Measurements from ENCODE around the gene LIMK1. TPM values are rescaled to one million over a fixed set of nuclear protein-coding genes. Genes with fewer than 3 reads are reported as not detected.

Gene LIMK1
- total RNA-seq, 1 donor from 2014 or later: 65.1 TPM

GRCh38 chr7:74105992-74106391 is 22.4 kb downstream of the LIMK1 start:
- no peak for TF ChIP-seq CTCF (IDR thresholded peaks at IDR 0.05; ENCODE audit: unreplicated experiment)
- Mint-ChIP-seq H3K4me3 (ENCODE audit: low read depth) (no peak overlapping the region), H3K9me3 (ENCODE audit: low read depth) (no peaks in the 10 kb centered on the region), H3K27me3 (no peaks in the 10 kb centered on the region), H3K27ac (no peak overlapping the region), H3K4me1 (ENCODE audit: low read depth) (no peaks in the 10 kb centered on the region), H3K36me3 (ENCODE audit: insufficient read depth) (peaks cover 11% of the 10 kb centered on the region)
- no peak for DNase-seq (ENCODE audit: low spot score, unreplicated experiment)

- no peaks in the 10 kb centered on the region for H3K27me3 Mint-ChIP-seq
- H3K4me3 Mint-ChIP-seq (ENCODE audit: low read depth): no peak overlapping the region
- no peak for TF ChIP-seq CTCF (IDR thresholded peaks at IDR 0.05; ENCODE audit: unreplicated experiment)
- H3K36me3 Mint-ChIP-seq (ENCODE audit: insufficient read depth): peaks cover 12% of the 10 kb centered on the region
- H3K9me3 Mint-ChIP-seq (ENCODE audit: low read depth): no peaks in the 10 kb centered on the region
- H3K27ac Mint-ChIP-seq: no peak overlapping the region
- H3K4me1 Mint-ChIP-seq (ENCODE audit: low read depth): no peaks in the 10 kb centered on the region
- no peak for DNase-seq (ENCODE audit: low spot score, unreplicated experiment)
These were observed 23.2 kb downstream of the LIMK1 start for GRCh38 chr7:74106846-74107245.

- no peak for DNase-seq (ENCODE audit: low spot score, unreplicated experiment)
These were observed 31.7 kb downstream of the LIMK1 start for GRCh38 chr7:74115326-74115725.

GRCh38 chr7:74116356-74116755 is 32.8 kb downstream of the LIMK1 start:
- Mint-ChIP-seq H3K27me3 (no peaks in the 10 kb centered on the region), H3K9me3 (ENCODE audit: low read depth) (no peaks in the 10 kb centered on the region), H3K27ac (no peak overlapping the region), H3K36me3 (ENCODE audit: insufficient read depth) (peaks cover 17% of the 10 kb centered on the region), H3K4me3 (ENCODE audit: low read depth) (no peak overlapping the region), H3K4me1 (ENCODE audit: low read depth) (no peaks in the 10 kb centered on the region)
- no peak for DNase-seq (ENCODE audit: low spot score, unreplicated experiment)
- no peak for TF ChIP-seq CTCF (IDR thresholded peaks at IDR 0.05; ENCODE audit: unreplicated experiment)

More at GRCh38 chr7:74115326-74115725, 31.7 kb downstream of the LIMK1 start:
- H3K27me3 Mint-ChIP-seq: no peaks in the 10 kb centered on the region
- no peaks in the 10 kb centered on the region for H3K4me1 Mint-ChIP-seq (ENCODE audit: low read depth)
- TF ChIP-seq CTCF (IDR thresholded peaks at IDR 0.05; ENCODE audit: unreplicated experiment): no peak
- no peaks in the 10 kb centered on the region for H3K9me3 Mint-ChIP-seq (ENCODE audit: low read depth)
- H3K4me3 Mint-ChIP-seq (ENCODE audit: low read depth): no peak overlapping the region
- no peak overlapping the region for H3K27ac Mint-ChIP-seq
- H3K36me3 Mint-ChIP-seq (ENCODE audit: insufficient read depth): peaks cover 16% of the 10 kb centered on the region

- H3K4me3 Mint-ChIP-seq (ENCODE audit: low read depth): no peak overlapping the region
- no peak for DNase-seq (ENCODE audit: low spot score, unreplicated experiment)
- no peaks in the 10 kb centered on the region for H3K9me3 Mint-ChIP-seq (ENCODE audit: low read depth)
- no peak overlapping the region for H3K27ac Mint-ChIP-seq
- no peaks in the 10 kb centered on the region for H3K27me3 Mint-ChIP-seq
- H3K4me1 Mint-ChIP-seq (ENCODE audit: low read depth): no peaks in the 10 kb centered on the region
- H3K36me3 Mint-ChIP-seq (ENCODE audit: insufficient read depth): peaks cover 14% of the 10 kb centered on the region
- no peak for TF ChIP-seq CTCF (IDR thresholded peaks at IDR 0.05; ENCODE audit: unreplicated experiment)
These were observed 36.2 kb downstream of the LIMK1 start for GRCh38 chr7:74119831-74120230.

All from progenitor cell of endocrine pancreas (in vitro differentiated cells).